B cell (primary cell): ENCODE data around the gene PAFAH1B2. TPM values are rescaled to one million over a fixed set of nuclear protein-coding genes. Genes with fewer than 3 reads are reported as not detected.

ENCODE experiments used
- ATAC-seq: fragments of 200-7000 bp; cut with Tn5 transposase; one replicate; pipeline ENCODE4 v1.10.0; 2021; ENCODE audit warnings: low read depth, mild to moderate bottlenecking, moderate number of reproducible peaks, moderate library complexity
- CTCF ChIA-PET: fragments of 350-600 bp; sonication (Branson Sonifier 250); formaldehyde crosslinking; loops from one replicate; lab custom pipeline; 2021; ENCODE audit warnings: antibody characterized with exemption, inconsistent platforms; lab: Charles Lee
- POLR2A ChIA-PET: fragments of 350-600 bp; sonication (Branson Sonifier 250); formaldehyde crosslinking; loops from one replicate; lab custom pipeline; 2021; ENCODE audit warnings: antibody characterized with exemption; lab: Charles Lee
- DNase-seq: peaks from one replicate; pipeline ENCODE4 v3.0.0; 2013
- H2AFZ ChIP-seq: 2 replicates; pipeline ENCODE4 v1.6.1; 2012; ENCODE audit warnings: mild to moderate bottlenecking, low read depth, low read length; ENCODE audit not compliant: insufficient read depth, poor library complexity, severe bottlenecking
- H3K27ac ChIP-seq, 2 donors: 1 replicate in 1 of 2; 2 replicates in 1 of 2; pipeline ENCODE4 v1.5.1; 2012 to 2013; ENCODE audit warnings: low read length in 2 of 2, mild to moderate bottlenecking in 2 of 2, moderate library complexity in 1 of 2
- H3K27me3 ChIP-seq, 4 experiments: fragments of 200-600 bp in 1 of 4; sonication (generic) in 1 of 4; replicated peaks in 1 of 4; 1 replicate in 2 of 4; 2 replicates in 2 of 4; pipeline versions ENCODE4 v1.6.1 to v1.7.0; 2013 to 2016; ENCODE audit warnings: low read length in 3 of 4, mild to moderate bottlenecking in 2 of 4, mixed read lengths in 1 of 4, moderate library complexity in 1 of 4; ENCODE audit not compliant: insufficient read depth in 4 of 4, control insufficient read depth in 3 of 4; ENCODE audit errors: control extremely low read depth in 1 of 4
- H3K36me3 ChIP-seq, 2 experiments: replicated peaks in 1 of 2; 1 replicate in 1 of 2; 2 replicates in 1 of 2; pipeline versions ENCODE4 v1.6.1 to v1.7.1; 2013; ENCODE audit warnings: low read length in 1 of 2; ENCODE audit not compliant: insufficient read depth in 2 of 2, control insufficient read depth in 1 of 2; ENCODE audit errors: control extremely low read depth in 1 of 2, extremely low read depth in 1 of 2
- H3K4me1 ChIP-seq, 2 donors: fragments of 200-600 bp in 1 of 2; sonication (generic) in 1 of 2; 1 replicate in 1 of 2; 2 replicates in 1 of 2; pipeline versions ENCODE4 v1.5.1 to v1.6.1; 2013 to 2017; ENCODE audit warnings: low read length in 2 of 2; ENCODE audit not compliant: control insufficient read depth in 2 of 2, insufficient read depth in 2 of 2
- H3K4me2 ChIP-seq: replicated peaks from 2 replicates; pipeline ENCODE3; 2012; ENCODE audit warnings: mild to moderate bottlenecking, low read depth, low read length; ENCODE audit not compliant: poor library complexity, severe bottlenecking
- H3K4me3 ChIP-seq, 5 experiments: fragments of 200-600 bp in 1 of 5; sonication (generic) in 1 of 5; 1 replicate in 3 of 5; 2 replicates in 2 of 5; pipeline versions ENCODE4 v1.5.1 to v1.7.0; 2011 to 2016; ENCODE audit warnings: low read length in 4 of 5, mild to moderate bottlenecking in 4 of 5, low read depth in 2 of 5, control low read depth in 1 of 5, moderate library complexity in 1 of 5; ENCODE audit not compliant: insufficient read depth in 1 of 5; ENCODE audit errors: control extremely low read depth in 1 of 5, extremely low read depth in 1 of 5
- H3K79me2 ChIP-seq: fragments of 200-600 bp; sonication (generic); one replicate; pipeline ENCODE4 v1.6.0; 2016; ENCODE audit warnings: low read length; ENCODE audit not compliant: control insufficient read depth, insufficient read depth
- H3K9ac ChIP-seq: fragments of 200-600 bp; sonication (generic); 2 replicates; pipeline ENCODE4 v1.6.1; 2017; ENCODE audit warnings: mild to moderate bottlenecking, low read length, moderate library complexity
- H3K9me3 ChIP-seq, 3 donors: one replicate each; pipeline versions ENCODE4 v1.6.1 to v1.7.1; 2013; ENCODE audit warnings: low read length in 2 of 3; ENCODE audit not compliant: control insufficient read depth in 2 of 3, insufficient read depth in 1 of 3; ENCODE audit errors: control extremely low read depth in 1 of 3
- H4K20me1 ChIP-seq: 2 replicates; pipeline ENCODE4 v1.6.0; 2012; ENCODE audit warnings: mild to moderate bottlenecking, low read length; ENCODE audit not compliant: insufficient read depth, control insufficient read depth, poor library complexity, severe bottlenecking
- H3K27ac Mint-ChIP-seq: one replicate; pipeline ENCODE4 v1.8.0; 2021; ENCODE audit warnings: mixed read lengths
- H3K27me3 Mint-ChIP-seq: one replicate; pipeline ENCODE4 v1.8.0; 2021; ENCODE audit warnings: mixed read lengths
- H3K4me1 Mint-ChIP-seq: one replicate; pipeline ENCODE4 v1.8.0; 2021; ENCODE audit warnings: mixed read lengths
- H3K4me3 Mint-ChIP-seq: one replicate; pipeline ENCODE4 v1.8.0; 2021; ENCODE audit warnings: mixed read lengths
- H3K9me3 Mint-ChIP-seq: one replicate; pipeline ENCODE4 v1.8.0; 2022; ENCODE audit warnings: mixed read lengths; ENCODE audit not compliant: insufficient read depth
- CTCF ChIP-seq: fragments of 200-600 bp; IDR thresholded peaks from one replicate; pipeline ENCODE4 v1.8.0; 2022; ENCODE audit warnings: antibody characterized with exemption, mild to moderate bottlenecking
- EZH2 ChIP-seq: IDR thresholded peaks from 2 replicates; pipeline ENCODE4 v1.6.1; 2012; ENCODE audit warnings: borderline replicate concordance, low read depth, mild to moderate bottlenecking, moderate library complexity, low read length; ENCODE audit not compliant: insufficient read depth, poor library complexity, severe bottlenecking
- WGBS: methylation state at CpG from one replicate; pipeline ENCODE4 v1.1.5; 2013; ENCODE audit warnings: missing lambda C conversion rate; ENCODE audit not compliant: insufficient coverage; 5-methylcytosine and 5-hydroxymethylcytosine counted together
- intact Hi-C: fragments of 100-400 bp; cut with micrococcal nuclease; formaldehyde crosslinking; loops from one replicate; pipeline ENCODE4 v1.10.0; 2022
- polyA plus RNA-seq: library from polyadenylated mRNA; depleted of rRNA; stranded (reverse); fragments of >200 nt; gene quantifications from 2 replicates; pipeline ENCODE4 v1.2.3, GENCODE V29; 2012
- total RNA-seq, 2 donors: library from RNA; stranded (reverse); fragments of 120-200 nt in 1 of 2; gene quantifications; 1 replicate in 1 of 2; 2 replicates in 1 of 2; pipeline versions ENCODE4 v1.2.3 to v1.2.4, GENCODE V29; 2013 to 2022

Gene PAFAH1B2
- total and polyA plus RNA-seq, 2 donors (not counting 1 experiment from before 2014, with no cell fraction given), result 10.7 to 103 TPM

- H3K4me3 Mint-ChIP-seq, result no peak overlapping the region
- Histone ChIP-seq H3K4me3 (no peak overlapping the region), H3K27ac (no peak overlapping the region), H4K20me1 (no peaks in the 10 kb centered on the region), H3K9me3 (no peaks in the 10 kb centered on the region), H3K79me2 (no peaks in the 10 kb centered on the region), H2AFZ (no peak overlapping the region), H3K36me3 (no peaks in the 10 kb centered on the region), H3K9ac (no peak overlapping the region), H3K4me2 (no peak overlapping the region), H3K4me1 (no peaks in the 10 kb centered on the region), H3K27me3 (no peaks in the 10 kb centered on the region)
- intact Hi-C loops, result no loop called here
- ATAC-seq, result no peak
- no peaks in the 10 kb centered on the region for H3K9me3 Mint-ChIP-seq
- WGBS, result 83% methylated on average over 5 of the region's 5 CpGs
- TF ChIP-seq CTCF (no peak), EZH2 (no peak)
- ChIA-PET CTCF (interaction anchor here (0.8 to 1.2 kb wide), 3 partner anchors 16 to 243 kb away, joined by 3 to 4 read pairs (median 3); no protein-coding TSS in a partner anchor), POLR2A (no interaction called here)
- peaks cover 8% of the 10 kb centered on the region for H3K4me1 Mint-ChIP-seq
- DNase-seq, result no peak
- H3K27me3 Mint-ChIP-seq, result no peaks in the 10 kb centered on the region
- no peak overlapping the region for H3K27ac Mint-ChIP-seq
Observed at GRCh38 chr11:117122556-117122955, 21.5 kb upstream of the PAFAH1B2 start.

GRCh38 chr11:117126223-117126965 is 17.7 kb upstream of the PAFAH1B2 start:
- H4K20me1 ChIP-seq, result no peaks in the 10 kb centered on the region
- ChIA-PET POLR2A (interaction anchor here (1.0 kb wide), 1 partner anchor 18 kb away, joined by 3 read pairs; the partner anchor contains the start of gene PAFAH1B2), CTCF (interaction anchor here (0.6 to 1.4 kb wide), 3 partner anchors 9 to 102 kb away, joined by 3 to 5 read pairs (median 4); no protein-coding TSS in a partner anchor)
- no peak overlapping the region for H2AFZ ChIP-seq
- Mint-ChIP-seq H3K27ac (no peak overlapping the region), H3K4me3 (no peak overlapping the region), H3K4me1 (peaks cover 8% of the 10 kb centered on the region), H3K27me3 (no peaks in the 10 kb centered on the region), H3K9me3 (no peaks in the 10 kb centered on the region)
- H3K4me2 ChIP-seq, result no peak overlapping the region
- no peak overlapping the region for H3K9ac ChIP-seq
- H3K27me3 ChIP-seq, result no peaks in the 10 kb centered on the region
- 91% methylated on average over 5 of the region's 7 CpGs for WGBS
- H3K27ac ChIP-seq, result no peak overlapping the region
- TF ChIP-seq EZH2 (no peak), CTCF (no peak)
- DNase-seq (no peak), ATAC-seq (no peak)
- no peak overlapping the region for H3K4me3 ChIP-seq
- intact Hi-C loops, result no loop called here
- H3K9me3 ChIP-seq, result no peaks in the 10 kb centered on the region
- no peaks in the 10 kb centered on the region for H3K4me1 ChIP-seq
- no peaks in the 10 kb centered on the region for H3K36me3 ChIP-seq
- no peaks in the 10 kb centered on the region for H3K79me2 ChIP-seq
